Heart left ventricle (tissue), 16 donors: Measurements from ENCODE around the gene NXPH4. TPM values are rescaled to one million over a fixed set of nuclear protein-coding genes. Genes with fewer than 3 reads are reported as not detected.
A peak's percentile ranks its signal among the peaks of the same experiment; 100 is the strongest.

ENCODE experiments used
- ATAC-seq, 4 donors: fragments of 200-7000 bp; cut with Tn5 transposase; one replicate each; pipeline ENCODE4 v1.9.1; 2020 to 2022; ENCODE audit warnings: moderate library complexity in 4 of 4, mild to moderate bottlenecking in 3 of 4, moderate number of reproducible peaks in 1 of 4
- DNase-seq, 5 donors: peaks; one replicate each; pipeline ENCODE4 v3.0.0-alpha.2; 2020
- H3K27ac ChIP-seq, 12 donors: fragments of 200-600 bp; sonication (generic) in 4 of 12; one replicate each; pipeline versions ENCODE4 v1.5.0 to v1.8.0; 2016 to 2022; ENCODE audit warnings: mild to moderate bottlenecking in 2 of 12
- H3K27me3 ChIP-seq, 9 donors: fragments of 200-600 bp; sonication (generic) in 2 of 9; one replicate each; pipeline versions ENCODE4 v1.5.1 to v1.8.0; 2016 to 2022; ENCODE audit warnings: mild to moderate bottlenecking in 3 of 9
- H3K36me3 ChIP-seq, 9 donors: fragments of 200-600 bp; sonication (generic) in 2 of 9; one replicate each; pipeline versions ENCODE4 v1.5.0 to v1.8.0; 2018 to 2022; ENCODE audit warnings: mild to moderate bottlenecking in 2 of 9
- H3K4me1 ChIP-seq, 12 donors: fragments of 200-600 bp; sonication (generic) in 4 of 12; one replicate each; pipeline versions ENCODE4 v1.5.0 to v1.8.0; 2016 to 2022; ENCODE audit warnings: mild to moderate bottlenecking in 3 of 12
- H3K4me3 ChIP-seq, 12 donors: fragments of 200-600 bp; sonication (generic) in 4 of 12; one replicate each; pipeline versions ENCODE4 v1.5.0 to v1.8.0; 2017 to 2022; ENCODE audit warnings: mild to moderate bottlenecking in 9 of 12, moderate library complexity in 4 of 12
- H3K9me3 ChIP-seq, 12 donors: fragments of 200-600 bp; sonication (generic) in 4 of 12; one replicate each; pipeline versions ENCODE4 v1.5.0 to v1.8.0; 2016 to 2022; ENCODE audit warnings: mild to moderate bottlenecking in 1 of 12
- CTCF ChIP-seq, 12 donors: fragments of 200-600 bp; sonication (generic) in 4 of 12; IDR thresholded peaks; one replicate each; pipeline versions ENCODE4 v1.5.0 to v1.8.0; 2018 to 2022; ENCODE audit warnings: antibody characterized with exemption in 12 of 12, mild to moderate bottlenecking in 5 of 12
- POLR2A ChIP-seq, 2 donors: fragments of 450-650 bp; IDR thresholded peaks; one replicate each; pipeline ENCODE4 v1.6.1; 2017; ENCODE audit warnings: antibody characterized with exemption in 2 of 2, mild to moderate bottlenecking in 2 of 2, moderate library complexity in 2 of 2
- WGBS, 4 donors: extraction: QIAGEN DNeasy Blood & Tissue Kit in 2 of 4; methylation state at CpG; one replicate each; pipeline versions ENCODE4 v1.1.5 to v1.1.7; 2013 to 2018; 5-methylcytosine and 5-hydroxymethylcytosine counted together
- intact Hi-C, 10 donors: fragments of 100-400 bp; cut with DNase I; formaldehyde crosslinking; loops; one replicate each; pipeline versions ENCODE4 v1.11.1 to v1.14.2; 2022
- polyA plus RNA-seq, 2 donors: library from polyadenylated mRNA; stranded (reverse); fragments of 200-250 nt; gene quantifications; one replicate each; pipeline ENCODE4 v1.2.3, GENCODE V29; 2013
- total RNA-seq, 9 donors: library from RNA; depleted of rRNA in 2 of 9; stranded (reverse); fragments of >200 nt in 2 of 9; fragmentation: NEBNext Ultra II Directional in 3 of 9; extraction: Animal tissue kit (Norgen Biotek cat#: 25700) in 3 of 9; gene quantifications; one replicate each; pipeline versions ENCODE4 v1.1.0 to v1.2.4, GENCODE V29; 2016 to 2023
- donor health status: ischemic (EF 13 %, LVEDD 7.1; RV severe dilation, severe dysfunction).
- donor health status: healthy with polysubstance abuse.
- donor health status: DM: no; HTN: yes; CAD: no.
- donor health status: DM: no; HTN: no; CAD: no.
- donor health status: ischemic (EF 25% LVEDD 6.9; RV normal size, moderate dysfunction).
- donor health status: ischemic (EF 25% LVEDD 5.7; RV mildly dilated, moderate dysfunction).
- donor health status: healthy.
- donor health status: DM: yes; HTN: yes; CAD: no.
- donor health status: ischemic (EF 35%, LVEDD 5.7; RV mildly dilated, moderate dysfunction).
- donor health status: nonischemic (EF 11% LVEDD 7.7; RV severe dilation, severe dysfunction).
- donor health status: DM: yes; HTN: yes; CAD: no.
- donor health status: PGD.
- donor health status: ischemic (EF 29% LVEDD 5.4; RV normal size, mild dysfunction).
- donor health status: nonischemic (EF 23%, LVEDD 6.1; RV moderate dilation, normal function).

The NXPH4 gene
- total and polyA plus RNA-seq, 11 donors: 1.3 to 8.0 (median 3.0) TPM

GRCh38 chr12:57185906-57186508 lies 30.6 kb upstream of the NXPH4 start:
- ATAC-seq (no peak), DNase-seq (no peak)
- Histone ChIP-seq H3K27me3 (no peaks in the 10 kb centered on the region), H3K27ac (no peak overlapping the region), H3K4me3 (no peak overlapping the region), H3K36me3 (peaks cover 0 to 98% (median 79%) of the 10 kb centered on the region in 9 donors), H3K9me3 (no peaks in the 10 kb centered on the region), H3K4me1 (peaks cover 0 to 17% (median 8%) of the 10 kb centered on the region in 12 donors)
- 86 to 89% (median 88%) methylated on average over 12 of the region's 12 CpGs for WGBS, 4 donors
- no peak for TF ChIP-seq POLR2A (IDR thresholded peaks at IDR 0.05)
- no peak for TF ChIP-seq CTCF (IDR thresholded peaks at IDR 0.05)
- intact Hi-C loops: loop anchor here in 3 of 10 donors (5.0 to 10.0 kb wide), 3 partner anchors 114 to 121 kb away; no protein-coding TSS in a partner anchor

GRCh38 chr12:57187222-57188089 lies 29.1 kb upstream of the NXPH4 start:
- Histone ChIP-seq H3K36me3 (peaks cover 0 to 94% (median 81%) of the 10 kb centered on the region in 9 donors), H3K9me3 (no peaks in the 10 kb centered on the region), H3K27ac (peak overlapping the region in 1 of 12 donors; percentile 17), H3K27me3 (no peaks in the 10 kb centered on the region), H3K4me1 (peaks cover 0 to 17% (median 8%) of the 10 kb centered on the region in 12 donors), H3K4me3 (no peak overlapping the region)
- 63 to 75% (median 71%) methylated on average over 18 to 21 of the region's 21 CpGs for WGBS, 4 donors
- no peak for DNase-seq
- TF ChIP-seq CTCF (IDR thresholded peaks at IDR 0.05) (no peak), POLR2A (IDR thresholded peaks at IDR 0.05) (no peak)
- ATAC-seq: no peak
- intact Hi-C loops: loop anchor here in 3 of 10 donors (5.0 to 10.0 kb wide), 3 partner anchors 115 to 123 kb away; no protein-coding TSS in a partner anchor

DNA sequence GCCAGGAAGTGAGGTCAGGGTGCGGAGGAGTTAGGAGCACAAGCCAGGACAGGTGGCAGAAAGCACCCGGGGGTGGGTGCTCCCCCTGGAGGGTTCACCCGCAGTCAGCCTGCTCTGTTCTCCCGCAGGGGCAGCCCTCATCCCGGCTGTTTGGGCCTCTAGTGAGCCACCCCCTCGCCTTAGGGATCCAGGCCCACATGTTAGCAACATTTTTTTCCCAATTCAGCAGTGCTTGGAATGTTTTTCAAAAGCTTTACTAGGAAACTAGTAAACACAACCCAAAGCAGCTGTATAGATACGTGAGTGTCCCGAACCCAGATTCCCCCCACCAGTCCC lies 28.5 kb upstream of the NXPH4 start:
- intact Hi-C loops: loop anchor here in 3 of 10 donors (5.0 to 10.0 kb wide), 3 partner anchors 116 to 123 kb away; no protein-coding TSS in a partner anchor
- TF ChIP-seq CTCF (IDR thresholded peaks at IDR 0.05) (no peak), POLR2A (IDR thresholded peaks at IDR 0.05) (no peak)
- Histone ChIP-seq H3K9me3 (no peaks in the 10 kb centered on the region), H3K4me3 (no peak overlapping the region), H3K4me1 (peaks cover 0 to 17% (median 8%) of the 10 kb centered on the region in 12 donors), H3K36me3 (peaks cover 0 to 97% (median 87%) of the 10 kb centered on the region in 9 donors), H3K27me3 (no peaks in the 10 kb centered on the region), H3K27ac (no peak overlapping the region)
- no peak for DNase-seq
- 67 to 84% (median 83%) methylated on average over 8 of the region's 8 CpGs for WGBS, 4 donors
- no peak for ATAC-seq

DNA sequence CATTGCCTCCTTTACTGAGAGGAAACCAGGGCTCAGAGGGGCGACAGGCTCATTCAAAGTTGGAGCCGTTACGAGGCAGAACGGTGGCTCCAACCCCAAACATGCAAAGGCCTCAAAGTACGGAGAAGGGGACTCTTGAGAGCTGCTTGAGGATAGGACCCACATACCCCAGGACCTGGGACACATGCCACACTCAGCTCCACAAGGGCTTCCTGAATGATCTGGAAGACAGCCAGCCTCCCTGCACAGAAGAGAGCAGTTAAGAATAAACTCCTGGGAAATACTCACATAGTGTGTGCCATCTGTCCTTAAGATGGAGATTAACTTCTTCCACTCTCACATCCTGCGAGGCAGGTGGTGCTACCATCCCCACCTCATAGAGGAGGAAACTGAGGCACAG lies 26.6 kb upstream of the NXPH4 start:
- Histone ChIP-seq H3K27ac (peak overlapping the region in 1 of 12 donors; percentile 3), H3K36me3 (peaks cover 0 to 98% (median 88%) of the 10 kb centered on the region in 9 donors)
- 22 to 41% (median 36%) methylated on average over 6 of the region's 6 CpGs for WGBS, 4 donors

More for the DNA sequence above, 26.6 kb upstream of the NXPH4 start:
- Histone ChIP-seq H3K9me3 (no peaks in the 10 kb centered on the region), H3K4me3 (no peak overlapping the region), H3K4me1 (peaks cover 0 to 17% (median 8%) of the 10 kb centered on the region in 12 donors), H3K27me3 (no peaks in the 10 kb centered on the region)
- peak; percentile 37 to 56 (median 50) for ATAC-seq
- intact Hi-C loops: no loop called here
- peak in 3 of 5 donors; percentile 47 to 75 (median 63) for DNase-seq
- no peak for TF ChIP-seq POLR2A (IDR thresholded peaks at IDR 0.05)
- TF ChIP-seq CTCF (IDR thresholded peaks at IDR 0.05): no peak
